Loucy (cell line): ENCODE data around the gene SAMSN1.

Experiments
- H2AFZ ChIP-seq: fragments of 200-600 bp; sonication (generic); 2 replicates; pipeline ENCODE4 v1.6.0; 2016; ENCODE audit warnings: antibody characterized with exemption, mild to moderate bottlenecking, low read length, moderate library complexity
- H3F3A ChIP-seq: fragments of 200-600 bp; 2 replicates; pipeline ENCODE4 v1.6.0; 2016; ENCODE audit warnings: antibody characterized with exemption, low read depth, mild to moderate bottlenecking
- H3K27me3 ChIP-seq: fragments of 200-600 bp; sonication (generic); 2 replicates; pipeline ENCODE4 v1.6.1; 2014; ENCODE audit warnings: low read length, mild to moderate bottlenecking; ENCODE audit not compliant: insufficient read depth, poor library complexity, severe bottlenecking
- H3K36me3 ChIP-seq: fragments of 200-600 bp; sonication (generic); 2 replicates; pipeline ENCODE4 v1.6.1; 2016; ENCODE audit warnings: low read length; ENCODE audit not compliant: insufficient read depth
- H3K4me1 ChIP-seq: fragments of 200-600 bp; sonication (generic); 2 replicates; pipeline ENCODE4 v1.5.1; 2014; ENCODE audit warnings: low read length, mild to moderate bottlenecking; ENCODE audit not compliant: insufficient read depth, poor library complexity, severe bottlenecking
- H3K4me2 ChIP-seq: fragments of 200-600 bp; sonication (generic); 2 replicates; pipeline ENCODE4 v1.6.0; 2014; ENCODE audit warnings: antibody characterized with exemption, low read length, low read depth, mild to moderate bottlenecking; ENCODE audit not compliant: poor library complexity, severe bottlenecking
- H3K4me3 ChIP-seq: fragments of 200-600 bp; sonication (generic); 2 replicates; pipeline ENCODE4 v1.5.1; 2014; ENCODE audit warnings: low read length, mild to moderate bottlenecking, mixed read lengths; ENCODE audit not compliant: poor library complexity, severe bottlenecking
- H3K79me2 ChIP-seq: fragments of 200-600 bp; sonication (generic); 2 replicates; pipeline ENCODE4 v1.6.1; 2014; ENCODE audit warnings: low read length; ENCODE audit not compliant: insufficient read depth
- H3K9ac ChIP-seq: fragments of 200-600 bp; sonication (generic); 2 replicates; pipeline ENCODE4 v1.6.0; 2014; ENCODE audit warnings: mild to moderate bottlenecking, low read depth, low read length, moderate library complexity; ENCODE audit not compliant: poor library complexity, severe bottlenecking
- H3K9me2 ChIP-seq: fragments of 200-600 bp; sonication (generic); replicated peaks from 2 replicates; pipeline ENCODE4 v1.6.1; 2016; ENCODE audit warnings: low read depth, low read length, mixed read lengths
- H3K9me3 ChIP-seq: fragments of 200-600 bp; sonication (generic); 2 replicates; pipeline ENCODE4 v1.6.1; 2014; ENCODE audit warnings: mild to moderate bottlenecking, antibody characterized with exemption, low read length, low read depth; ENCODE audit not compliant: insufficient read depth
- H4K20me1 ChIP-seq: fragments of 200-600 bp; sonication (generic); 2 replicates; pipeline ENCODE4 v1.6.0; 2014; ENCODE audit warnings: antibody characterized with exemption, low read length, mild to moderate bottlenecking; ENCODE audit not compliant: insufficient read depth, poor library complexity, severe bottlenecking
- CTCF ChIP-seq: fragments of 200-600 bp; sonication (generic); conservative IDR thresholded peaks from 2 replicates; pipeline ENCODE4 v1.5.1; 2014; ENCODE audit warnings: mild to moderate bottlenecking, antibody characterized with exemption, low read length
- EZH2phosphoT487 ChIP-seq: fragments of 200-600 bp; IDR thresholded peaks from 2 replicates; pipeline ENCODE4 v1.6.1; 2018; ENCODE audit warnings: antibody characterized with exemption, mild to moderate bottlenecking, moderate library complexity, borderline replicate concordance

Gene SAMSN1

DNA sequence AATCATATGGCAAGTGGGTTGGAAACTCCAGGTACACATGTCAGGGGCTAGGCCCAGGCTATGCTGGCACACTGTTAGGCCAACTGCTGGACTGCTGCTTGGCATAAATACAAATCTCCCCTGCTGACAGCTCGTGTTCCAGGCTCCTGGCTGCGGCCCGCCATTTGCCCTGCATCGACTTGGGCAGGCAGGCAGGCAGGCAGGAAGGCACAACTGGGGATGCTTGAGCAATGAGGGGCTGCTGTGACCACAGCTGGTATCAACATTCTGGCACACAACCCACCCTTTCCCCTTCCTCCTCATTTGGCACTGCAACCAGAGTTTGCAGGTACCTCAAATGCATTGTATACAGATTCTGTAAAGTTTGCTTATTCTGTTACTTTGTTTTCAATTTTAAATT is 53.2 kb downstream of the SAMSN1 start:
- H3K27me3 ChIP-seq = no peaks in the 10 kb centered on the region
- no peaks in the 10 kb centered on the region for H3K9me2 ChIP-seq
- no peaks in the 10 kb centered on the region for H3K4me1 ChIP-seq
- no peaks in the 10 kb centered on the region for H3K9me3 ChIP-seq
- H3K9ac ChIP-seq = no peak overlapping the region
- peaks cover 42% of the 10 kb centered on the region for H3K36me3 ChIP-seq
- H3K79me2 ChIP-seq = no peaks in the 10 kb centered on the region
- H2AFZ ChIP-seq = no peak overlapping the region
- H3K4me3 ChIP-seq = no peak overlapping the region
- H4K20me1 ChIP-seq = no peaks in the 10 kb centered on the region
- no peaks in the 10 kb centered on the region for H3F3A ChIP-seq
- TF ChIP-seq EZH2phosphoT487 (no peak), CTCF (no peak)
- H3K4me2 ChIP-seq = no peak overlapping the region

DNA sequence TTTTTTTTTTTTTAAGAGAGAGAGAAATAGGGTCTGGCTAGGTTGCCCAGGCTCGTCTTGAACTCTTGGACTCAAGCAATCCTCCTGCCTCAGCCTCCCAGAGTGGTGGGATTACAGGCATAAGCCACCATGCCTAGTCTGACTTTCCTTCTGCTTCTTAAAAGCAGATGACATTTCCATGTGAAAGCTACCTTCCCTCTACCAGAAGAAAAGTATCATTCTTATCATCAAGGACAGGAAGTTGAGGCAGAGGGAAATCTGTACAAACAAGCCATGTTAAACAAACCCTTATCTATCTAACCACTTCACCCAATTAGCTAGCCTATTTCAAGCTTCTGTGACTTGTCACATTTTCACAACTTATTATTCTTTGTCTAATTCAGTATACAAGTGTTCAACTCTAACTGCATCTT is 54.8 kb downstream of the SAMSN1 start:
- TF ChIP-seq CTCF (no peak), EZH2phosphoT487 (no peak)
- H3K79me2 ChIP-seq = no peaks in the 10 kb centered on the region

GRCh38 chr21:14488672-14489204 is 57.4 kb downstream of the SAMSN1 start:
- no peaks in the 10 kb centered on the region for H3K9me3 ChIP-seq
- H3K27me3 ChIP-seq = no peaks in the 10 kb centered on the region
- peaks cover 6% of the 10 kb centered on the region; the same call in 1 of the 2 replicates for H3K36me3 ChIP-seq
- no peaks in the 10 kb centered on the region for H3K9me2 ChIP-seq
- TF ChIP-seq CTCF (no peak), EZH2phosphoT487 (no peak)
- no peaks in the 10 kb centered on the region for H3K79me2 ChIP-seq
- no peak overlapping the region for H2AFZ ChIP-seq
- H3K4me3 ChIP-seq = no peak overlapping the region
- H4K20me1 ChIP-seq = no peaks in the 10 kb centered on the region
- H3K9ac ChIP-seq = no peak overlapping the region
- H3K4me1 ChIP-seq = no peaks in the 10 kb centered on the region
- no peaks in the 10 kb centered on the region for H3F3A ChIP-seq
- H3K4me2 ChIP-seq = no peak overlapping the region

More for the DNA sequence above, 54.8 kb downstream of the SAMSN1 start:
- H3K9ac ChIP-seq = no peak overlapping the region
- H3K4me3 ChIP-seq = no peak overlapping the region
- no peaks in the 10 kb centered on the region for H3K4me1 ChIP-seq
- no peaks in the 10 kb centered on the region for H4K20me1 ChIP-seq
- no peaks in the 10 kb centered on the region for H3K9me2 ChIP-seq
- no peak overlapping the region for H2AFZ ChIP-seq
- no peaks in the 10 kb centered on the region for H3K27me3 ChIP-seq
- H3K9me3 ChIP-seq = no peaks in the 10 kb centered on the region
- no peak overlapping the region for H3K4me2 ChIP-seq
- no peaks in the 10 kb centered on the region for H3F3A ChIP-seq
- H3K36me3 ChIP-seq = peaks cover 27% of the 10 kb centered on the region; the same call in 1 of the 2 replicates
